NOMO-1 (cell line): ENCODE measurements around the gene CCR6.
A peak's percentile ranks its signal among the peaks of the same experiment; 100 is the strongest.

Experiments
- DNase-seq, 2 experiments: peaks; one replicate each; lab custom pipeline; 2025; ENCODE audit not compliant: unreplicated experiment in 2 of 2; lab: John Stamatoyannopoulos, UW

CCR6 gene

DNA sequence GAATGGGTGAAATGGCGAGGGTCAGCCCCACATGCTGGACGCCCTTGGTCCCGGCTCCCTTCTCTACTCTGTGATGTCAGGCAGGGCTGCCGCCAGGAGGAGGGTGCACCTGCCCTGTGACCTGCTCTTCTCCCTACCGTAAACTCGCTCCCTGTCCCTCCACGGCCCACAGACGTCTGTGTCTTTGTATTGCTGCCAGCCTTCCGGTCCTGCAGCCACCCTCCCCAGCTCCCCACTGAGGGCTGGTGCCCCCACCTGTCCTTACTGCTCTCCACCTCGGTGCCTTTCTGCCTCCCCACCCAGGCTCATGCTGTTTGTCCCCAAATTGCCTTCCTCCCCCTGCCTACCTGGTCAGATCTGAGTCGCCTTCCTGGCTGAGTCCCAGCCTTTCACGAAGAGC is 4.1 kb upstream of the CCR6 start:
- no peak for DNase-seq

DNA sequence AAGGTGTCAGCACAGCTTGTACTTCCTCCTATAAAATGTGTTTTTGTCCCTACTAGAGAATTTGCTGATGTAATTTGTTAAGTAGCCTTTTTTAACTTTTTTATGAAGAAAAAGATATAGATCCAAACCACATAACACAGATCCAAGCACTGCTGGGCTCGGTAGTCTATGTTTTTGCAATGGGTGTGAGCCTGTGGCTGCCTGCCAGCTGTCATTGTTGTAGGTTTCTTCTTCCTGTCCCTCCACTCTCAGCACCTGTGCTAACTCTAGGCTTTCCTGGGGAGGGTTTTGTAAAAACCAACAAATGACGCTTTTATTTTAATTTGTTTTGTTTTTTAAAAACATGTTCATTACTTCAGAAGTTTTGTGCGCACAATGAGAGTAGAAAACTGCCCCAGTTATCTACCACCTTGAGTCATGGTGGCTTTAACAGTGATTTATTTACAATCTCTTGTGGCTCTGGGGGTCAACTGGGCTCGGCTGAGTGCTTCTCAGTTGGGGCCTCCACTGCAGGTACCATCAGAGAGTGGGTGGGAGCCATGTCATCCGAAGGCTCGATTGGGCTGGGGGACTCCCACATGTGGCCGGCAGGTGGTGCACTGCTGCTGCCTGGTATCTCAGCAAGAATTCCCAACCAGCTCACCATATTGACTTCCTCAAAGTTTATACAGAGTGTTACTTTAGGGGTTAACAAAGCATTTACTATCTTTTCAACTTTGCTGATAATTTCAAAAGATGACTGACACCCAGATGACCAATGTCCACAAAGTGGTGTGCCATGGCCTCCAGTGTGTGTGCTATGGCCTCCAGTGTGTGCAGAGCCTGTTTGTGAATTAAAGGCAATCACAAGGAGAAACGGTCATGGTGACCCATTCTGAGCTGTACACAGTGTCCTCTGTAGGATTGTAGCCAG is 3.0 kb upstream of the CCR6 start:
- no peak for DNase-seq

DNA sequence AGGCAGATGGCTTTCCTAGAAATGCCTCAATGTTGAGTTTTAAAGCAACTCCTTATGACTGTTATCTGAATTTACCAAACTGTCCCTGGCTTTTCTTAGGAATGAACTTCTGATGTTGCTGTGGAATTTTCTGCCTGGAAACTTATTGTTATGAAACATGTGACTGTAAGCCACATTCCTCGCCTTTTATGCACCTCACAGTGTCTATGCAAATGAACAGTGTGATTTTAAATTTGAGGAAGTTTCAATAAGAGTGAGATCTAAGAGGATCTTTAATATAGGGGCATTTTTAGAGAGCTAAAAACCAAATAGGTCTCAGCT is 2.4 kb upstream of the CCR6 start:
- DNase-seq = peak in 1 of 2 experiments; percentile 27

DNA sequence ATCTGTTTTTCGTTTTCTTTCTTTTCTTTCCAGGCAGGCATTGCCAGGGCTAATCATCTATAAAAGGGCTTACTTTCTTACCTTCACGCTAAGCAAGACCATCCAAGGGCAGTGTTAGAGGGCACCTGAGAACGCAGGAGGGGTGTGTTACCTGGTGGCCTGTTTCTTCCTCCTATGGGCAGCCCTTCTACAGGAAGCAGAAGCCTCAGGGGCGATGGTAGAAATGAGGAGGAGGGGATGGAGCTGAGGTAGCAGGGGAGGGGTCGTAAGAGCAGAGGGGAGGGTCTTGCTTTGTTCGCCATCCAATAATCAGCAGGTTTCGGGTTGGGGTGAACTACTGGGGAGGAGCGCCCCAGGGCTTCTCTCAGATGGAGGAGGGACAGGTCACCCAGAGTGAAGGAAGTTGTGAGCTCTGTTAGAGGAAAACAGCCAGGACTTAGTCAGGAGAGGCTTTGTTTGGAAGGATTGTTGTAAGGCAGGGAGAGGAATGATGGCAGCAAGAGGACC is 1.5 kb upstream of the CCR6 start:
- no peak for DNase-seq

DNA sequence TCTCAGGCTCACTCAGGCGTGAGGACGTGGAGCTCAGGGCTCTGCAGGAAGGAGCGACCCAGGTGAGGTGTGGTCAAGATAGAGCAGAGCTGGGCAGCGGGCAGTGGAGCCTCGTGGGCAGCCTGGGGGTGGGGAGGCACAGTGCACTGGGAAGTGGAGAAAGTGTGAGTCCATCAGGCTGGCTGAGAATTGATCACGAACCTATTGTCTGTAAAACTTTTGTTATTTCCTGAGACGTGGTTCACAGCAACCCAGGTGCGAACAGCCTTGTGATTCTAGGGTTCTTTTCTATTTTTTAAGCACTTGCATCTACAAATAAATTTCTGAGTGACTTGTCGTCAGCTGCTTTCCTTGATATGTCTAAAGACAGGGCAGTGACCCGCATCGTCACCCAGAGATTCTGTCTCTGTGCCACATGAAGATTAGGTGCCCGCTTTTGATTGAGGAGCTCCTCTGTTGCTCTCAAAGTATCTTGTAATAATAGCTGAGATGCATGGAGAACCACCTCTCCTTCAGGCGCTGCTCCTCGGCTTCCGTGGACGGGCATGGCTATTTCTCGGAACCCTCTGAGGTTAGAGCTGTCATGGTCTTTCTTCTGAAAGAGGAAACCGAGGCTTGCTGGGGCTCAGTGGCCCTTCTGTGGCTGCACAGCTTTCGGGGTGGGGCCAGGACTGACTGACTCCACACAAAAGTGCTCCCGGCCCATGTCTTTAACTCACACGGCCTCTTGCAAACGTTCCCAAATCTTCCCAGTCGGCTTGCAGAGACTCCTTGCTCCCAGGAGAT is 662 bp upstream of the CCR6 start:
- DNase-seq = no peak

DNA sequence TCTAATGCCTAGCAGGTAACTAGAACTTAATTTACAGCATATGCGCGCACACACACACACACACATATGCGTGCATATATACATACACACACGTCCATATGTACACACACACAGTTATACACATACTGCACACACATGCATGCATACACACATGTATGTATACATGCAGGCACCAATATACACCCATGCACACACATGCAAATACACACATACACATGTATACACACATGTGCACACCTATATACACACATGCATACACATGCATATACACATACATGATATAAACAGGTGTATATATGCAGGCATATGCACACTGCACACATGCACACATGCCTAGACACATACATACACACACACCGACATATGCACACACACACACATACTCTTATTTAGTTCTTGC is 1.9 kb downstream of the CCR6 start:
- no peak for DNase-seq

DNA sequence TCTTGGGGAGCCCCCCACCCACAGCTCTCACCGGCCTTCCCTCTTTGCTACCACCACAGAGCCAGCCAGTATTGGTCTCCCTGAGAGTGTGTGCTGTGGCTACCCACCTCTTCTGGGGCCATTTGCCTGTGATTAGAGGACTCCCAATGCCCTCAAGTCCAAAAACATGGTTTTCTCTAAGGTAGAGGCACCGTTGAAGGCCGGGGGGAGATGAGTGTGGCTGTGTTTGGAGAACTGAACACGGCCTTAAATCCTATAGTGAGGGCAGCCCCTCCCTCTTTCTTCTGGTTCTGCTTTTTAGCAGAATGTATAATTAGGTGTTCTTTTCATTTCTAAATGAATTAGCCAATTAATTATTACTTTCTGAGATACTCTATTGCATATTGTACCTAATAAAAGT is 2.5 kb downstream of the CCR6 start:
- peak; percentile 6 to 28 for DNase-seq

DNA sequence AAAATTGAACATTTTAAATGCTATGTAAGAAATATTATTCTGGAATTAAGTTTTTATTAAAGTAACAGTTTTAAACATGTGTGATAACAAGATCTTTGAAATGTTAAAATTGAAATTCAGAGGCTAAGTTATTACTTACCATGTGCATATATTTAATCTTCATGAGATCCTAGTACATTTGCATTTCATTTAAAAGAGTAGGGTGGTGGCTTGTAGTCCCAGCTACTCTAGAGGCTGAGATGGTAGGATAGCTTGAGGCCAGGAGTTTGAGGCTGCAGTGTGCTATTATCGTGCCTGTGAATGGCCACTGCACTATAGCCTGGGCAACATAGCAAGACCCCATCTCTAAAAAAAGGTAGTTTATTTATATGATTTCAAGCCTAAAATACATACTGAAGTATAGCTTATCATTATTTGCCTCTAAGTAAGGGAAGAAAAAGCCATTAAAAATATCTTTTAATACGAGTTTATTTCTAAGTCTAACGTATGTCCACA is 3.0 kb downstream of the CCR6 start:
- DNase-seq = no peak

DNA sequence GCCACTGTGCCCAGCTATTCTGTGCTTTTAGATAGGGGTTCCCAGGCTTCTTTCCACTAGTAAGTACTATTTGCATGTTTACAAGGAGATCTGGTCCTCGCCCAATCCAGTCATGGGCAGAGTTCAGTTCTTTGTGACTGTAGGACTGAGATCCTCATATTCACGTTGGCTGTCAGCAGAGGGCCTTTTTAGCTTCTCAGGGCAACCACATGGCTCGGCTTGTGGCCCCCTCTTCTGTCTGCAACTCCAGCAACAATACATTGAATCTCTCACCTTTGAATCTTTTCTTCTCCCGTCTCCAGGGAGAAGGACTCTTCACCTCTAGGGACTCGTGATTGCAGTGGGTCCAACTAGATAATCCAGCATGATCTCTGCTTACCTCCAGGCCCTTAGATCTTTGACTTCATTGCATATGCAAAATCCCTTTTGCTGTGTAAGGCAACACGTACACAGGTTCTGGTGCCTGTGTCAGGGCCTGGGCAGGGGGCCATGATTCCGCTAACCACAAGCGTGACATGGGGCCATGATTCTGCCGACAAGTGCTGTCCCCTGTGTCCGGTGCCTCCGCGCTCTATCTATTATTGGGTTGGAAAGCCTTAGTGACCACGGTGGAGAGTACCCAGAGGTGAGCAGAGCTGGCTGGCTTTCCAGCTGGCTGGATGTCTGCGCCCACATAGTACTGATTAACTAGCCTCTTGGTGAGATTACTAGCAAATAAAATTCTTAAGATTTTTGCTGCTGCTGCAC is 5.1 kb downstream of the CCR6 start:
- no peak for DNase-seq

DNA sequence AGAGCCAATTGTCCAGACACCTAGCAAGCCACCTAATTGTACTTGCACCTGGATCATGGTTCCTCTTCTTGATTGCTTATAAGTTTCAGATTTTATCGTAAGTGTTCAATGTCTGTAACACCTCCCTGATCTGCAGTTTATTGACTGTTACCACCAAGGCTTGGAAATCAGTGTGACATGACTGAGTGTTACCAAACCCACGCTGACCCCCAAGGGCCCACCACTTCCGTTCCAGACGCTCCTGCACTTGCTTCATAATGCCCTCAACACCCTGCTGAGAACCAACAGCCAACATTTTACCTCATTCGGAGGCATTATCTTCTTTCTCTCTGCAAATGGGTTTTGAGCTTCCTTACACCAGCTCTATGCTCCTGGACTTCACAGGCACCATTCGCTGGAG is 6.3 kb downstream of the CCR6 start:
- no peak for DNase-seq

DNA sequence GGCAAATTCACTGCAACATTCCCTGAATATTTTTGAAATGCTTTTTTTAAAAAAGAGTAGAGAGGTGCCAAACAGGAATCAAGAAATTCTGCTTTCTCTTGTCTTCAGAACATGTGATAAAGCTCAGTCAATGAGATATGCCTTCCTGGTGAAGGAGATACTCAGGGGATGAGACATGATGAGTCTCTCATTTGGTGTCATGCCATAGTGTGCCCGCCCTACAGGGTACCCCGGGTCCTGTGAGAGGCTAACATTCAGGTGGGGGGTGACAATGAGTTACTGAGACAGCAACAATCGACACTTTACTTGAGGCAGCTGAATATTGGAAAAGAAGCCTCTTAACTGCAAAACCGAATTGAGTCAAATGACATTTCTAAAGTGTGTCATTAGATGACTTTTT is 6.7 kb downstream of the CCR6 start:
- no peak for DNase-seq

DNA sequence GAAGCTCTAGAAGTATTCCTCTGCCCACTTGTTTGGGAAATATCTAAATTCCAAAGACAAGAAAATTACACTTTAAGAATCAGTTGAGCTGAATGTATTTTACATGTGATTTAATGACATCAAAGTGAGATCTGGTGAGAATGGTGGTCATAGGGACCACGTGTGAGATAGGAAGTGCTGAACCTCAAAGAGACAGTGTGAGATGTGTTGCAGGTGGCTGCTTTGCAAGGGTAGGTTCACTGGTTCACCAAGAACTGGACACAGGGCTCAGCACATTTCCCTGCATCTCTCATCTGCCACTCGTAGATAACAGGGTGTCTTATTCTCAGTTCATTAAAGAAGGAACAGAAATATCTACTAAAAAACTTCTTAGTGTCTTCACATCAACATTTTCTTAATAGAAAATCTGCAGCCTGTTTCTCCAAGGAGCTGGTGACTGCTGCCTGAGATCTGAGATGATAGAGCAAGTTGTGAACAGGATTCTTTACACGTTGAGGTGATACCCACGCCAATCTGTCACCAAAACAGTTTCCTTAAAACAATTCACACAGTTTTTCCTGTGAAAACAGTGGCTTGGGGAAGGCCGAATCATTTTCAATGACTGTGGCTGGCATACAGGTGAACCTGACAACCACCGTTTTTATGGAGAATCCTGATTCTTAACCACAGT is 7.2 kb downstream of the CCR6 start:
- no peak for DNase-seq

DNA sequence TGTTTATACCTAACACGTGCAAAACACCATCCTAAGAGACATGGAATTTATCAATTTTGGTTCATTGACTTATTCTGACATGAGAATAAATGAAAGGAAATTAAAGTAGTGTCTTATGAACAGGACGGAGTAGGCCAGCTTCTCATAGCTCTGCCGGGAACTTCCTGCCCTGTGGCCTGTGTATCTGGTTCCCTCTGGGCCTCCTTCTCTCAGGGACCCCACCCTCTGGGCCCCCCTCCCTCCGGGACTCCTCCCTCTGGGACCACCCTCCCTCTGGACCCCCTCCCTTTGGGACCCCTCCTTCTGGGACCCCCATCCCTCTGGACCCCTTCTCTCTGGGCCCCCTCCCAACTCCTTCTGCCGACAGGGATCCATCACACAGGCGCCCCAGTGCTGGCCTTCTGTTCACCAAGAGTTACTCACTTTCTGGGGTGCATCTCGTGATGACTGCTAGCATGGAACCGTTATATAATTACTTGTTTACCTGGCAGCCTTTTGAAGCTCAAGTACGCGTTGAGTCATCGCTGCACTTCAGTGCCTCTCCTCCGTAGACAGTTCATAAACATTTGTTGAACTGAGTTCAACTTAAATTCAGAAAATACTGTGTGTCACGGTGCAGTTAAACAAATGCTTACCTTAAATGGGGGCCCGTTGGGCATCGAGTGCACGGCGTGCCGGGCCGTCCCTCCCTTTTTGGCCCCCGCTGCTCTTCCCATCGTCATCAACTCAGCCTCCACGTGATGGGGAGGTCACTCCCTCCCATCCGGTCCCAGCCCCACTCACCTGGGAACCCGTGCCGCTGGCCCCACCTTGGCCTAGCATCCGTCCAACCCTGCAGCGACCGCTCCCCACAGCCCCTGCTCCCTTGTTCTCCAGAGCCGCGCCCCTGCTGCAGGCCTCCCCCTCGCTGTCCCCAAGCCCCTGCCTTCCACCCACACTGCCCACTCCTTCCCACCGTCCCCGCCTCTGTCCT is 8.1 kb downstream of the CCR6 start:
- no peak for DNase-seq

DNA sequence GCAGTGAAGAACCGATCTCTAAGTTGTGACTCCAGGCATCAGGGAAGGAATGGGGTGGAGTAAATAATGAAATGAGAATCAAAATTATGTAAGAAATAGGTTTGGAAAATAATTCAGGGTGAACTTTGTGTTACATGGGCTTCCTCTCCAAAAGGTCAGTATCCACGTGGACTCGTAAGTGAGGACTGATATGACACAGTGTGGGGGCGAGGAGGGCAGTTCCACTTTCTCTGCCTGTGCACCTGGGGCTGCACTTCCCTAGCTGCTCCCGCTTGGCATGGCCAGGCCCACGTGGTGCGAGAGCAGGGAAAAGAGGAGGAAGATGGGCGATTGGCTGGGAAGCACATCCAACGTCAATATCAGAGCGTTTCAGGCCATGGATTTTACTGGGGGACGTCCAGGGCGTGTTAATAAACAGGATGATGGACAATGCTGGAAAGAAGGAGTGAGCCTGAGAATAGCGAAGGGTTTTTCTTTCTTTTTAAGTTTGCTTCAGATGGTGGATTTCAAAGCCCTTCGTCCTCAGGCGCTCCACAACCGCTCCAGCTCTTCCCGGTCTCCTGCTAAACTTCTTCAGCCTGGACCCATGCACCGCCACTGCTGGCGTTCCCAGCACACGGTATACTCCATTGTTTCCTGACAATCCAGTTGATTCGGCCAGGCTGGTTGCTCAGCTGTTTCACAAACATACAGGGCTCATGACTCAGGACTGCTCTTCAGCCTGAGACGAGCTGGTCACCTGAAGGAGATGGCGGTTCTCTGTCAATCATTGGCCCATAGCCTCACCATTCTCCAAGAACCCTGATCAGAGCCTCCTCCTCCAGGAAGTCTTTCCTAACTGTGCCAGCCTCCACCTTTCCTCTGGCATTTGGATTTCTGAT is 11.8 kb downstream of the CCR6 start:
- no peak for DNase-seq

DNA sequence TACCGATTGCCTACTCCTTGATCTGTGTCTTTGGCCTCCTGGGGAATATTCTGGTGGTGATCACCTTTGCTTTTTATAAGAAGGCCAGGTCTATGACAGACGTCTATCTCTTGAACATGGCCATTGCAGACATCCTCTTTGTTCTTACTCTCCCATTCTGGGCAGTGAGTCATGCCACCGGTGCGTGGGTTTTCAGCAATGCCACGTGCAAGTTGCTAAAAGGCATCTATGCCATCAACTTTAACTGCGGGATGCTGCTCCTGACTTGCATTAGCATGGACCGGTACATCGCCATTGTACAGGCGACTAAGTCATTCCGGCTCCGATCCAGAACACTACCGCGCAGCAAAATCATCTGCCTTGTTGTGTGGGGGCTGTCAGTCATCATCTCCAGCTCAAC is 13.5 kb downstream of the CCR6 start:
- no peak for DNase-seq

DNA sequence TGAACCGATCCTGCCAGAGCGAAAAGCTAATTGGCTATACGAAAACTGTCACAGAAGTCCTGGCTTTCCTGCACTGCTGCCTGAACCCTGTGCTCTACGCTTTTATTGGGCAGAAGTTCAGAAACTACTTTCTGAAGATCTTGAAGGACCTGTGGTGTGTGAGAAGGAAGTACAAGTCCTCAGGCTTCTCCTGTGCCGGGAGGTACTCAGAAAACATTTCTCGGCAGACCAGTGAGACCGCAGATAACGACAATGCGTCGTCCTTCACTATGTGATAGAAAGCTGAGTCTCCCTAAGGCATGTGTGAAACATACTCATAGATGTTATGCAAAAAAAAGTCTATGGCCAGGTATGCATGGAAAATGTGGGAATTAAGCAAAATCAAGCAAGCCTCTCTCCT is 14.2 kb downstream of the CCR6 start:
- DNase-seq = peak in 1 of 2 experiments; percentile 35

DNA sequence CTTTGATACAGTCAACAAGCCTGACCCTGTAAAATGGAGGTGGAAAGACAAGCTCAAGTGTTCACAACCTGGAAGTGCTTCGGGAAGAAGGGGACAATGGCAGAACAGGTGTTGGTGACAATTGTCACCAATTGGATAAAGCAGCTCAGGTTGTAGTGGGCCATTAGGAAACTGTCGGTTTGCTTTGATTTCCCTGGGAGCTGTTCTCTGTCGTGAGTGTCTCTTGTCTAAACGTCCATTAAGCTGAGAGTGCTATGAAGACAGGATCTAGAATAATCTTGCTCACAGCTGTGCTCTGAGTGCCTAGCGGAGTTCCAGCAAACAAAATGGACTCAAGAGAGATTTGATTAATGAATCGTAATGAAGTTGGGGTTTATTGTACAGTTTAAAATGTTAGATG is 15.0 kb downstream of the CCR6 start:
- DNase-seq = no peak

DNA sequence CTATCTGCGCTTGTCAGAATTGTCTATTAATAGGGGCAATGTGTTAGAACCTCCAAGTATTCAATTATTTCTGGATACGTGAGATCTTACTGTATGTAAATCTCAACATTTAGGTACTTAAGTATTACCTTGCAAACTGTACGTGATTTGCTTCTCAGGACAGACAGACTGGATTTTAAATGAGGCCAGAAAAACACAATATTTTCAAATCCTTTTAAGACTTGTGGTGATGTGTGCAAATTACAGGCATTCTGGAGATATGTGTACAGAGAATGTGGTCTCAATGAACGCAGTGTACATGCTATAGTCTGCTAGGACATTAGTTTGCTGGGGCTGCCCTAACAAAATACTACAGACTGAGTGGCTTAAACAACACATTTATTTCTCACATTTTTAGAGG is 16.9 kb downstream of the CCR6 start:
- no peak for DNase-seq
